C4-2B (cell line): ENCODE results near the gene KLHL10.

ENCODE experiments used
- H3K27ac ChIP-seq: fragments of 450-650 bp; 2 replicates; pipeline ENCODE4 v1.5.1; 2017
- CTCF ChIP-seq: fragments of 450-650 bp; conservative IDR thresholded peaks from 2 replicates; pipeline ENCODE4 v1.5.1; 2017; ENCODE audit warnings: mild to moderate bottlenecking
- ZFX ChIP-seq: fragments of 450-650 bp; IDR thresholded peaks from 2 replicates; pipeline ENCODE4 v1.6.1; 2017

Gene KLHL10

GRCh38 chr17:41811549-41812380 is 25.9 kb upstream of the KLHL10 start, which contains the start of gene P3H4:
TSS of gene P3H4 (minus strand) at chr17:41811949. CDS start at chr17:41811915, 34 bp downstream.
- peak within 1 kb of the TSS; percentile 93 for H3K27ac ChIP-seq
- TF ChIP-seq CTCF (peak; percentile 93), ZFX (peak; percentile 97)

GRCh38 chr17:41812381-41813151 is 25.1 kb upstream of the KLHL10 start, which contains the start of gene FKBP10:
TSS of gene FKBP10 (plus strand) at chr17:41813004. CDS start at chr17:41813035, 31 bp downstream.
- TF ChIP-seq CTCF: no peak
- peak; percentile 42; the same call in 1 of the 2 replicates for TF ChIP-seq ZFX
- H3K27ac ChIP-seq: peak within 1 kb of the TSS; percentile 93

- peak overlapping the region; percentile 93 for H3K27ac ChIP-seq
- TF ChIP-seq CTCF: no peak
These were observed 24.4 kb upstream of the KLHL10 start for GRCh38 chr17:41813152-41813680.

- H3K27ac ChIP-seq: peak overlapping the region; percentile 93
These were observed 23.9 kb upstream of the KLHL10 start for GRCh38 chr17:41813699-41814124.

GRCh38 chr17:41814195-41814594 is 23.4 kb upstream of the KLHL10 start:
- H3K27ac ChIP-seq: peak overlapping the region; percentile 93
- no peak for TF ChIP-seq CTCF
- no peak for TF ChIP-seq ZFX

More at GRCh38 chr17:41813699-41814124, 23.9 kb upstream of the KLHL10 start:
- no peak for TF ChIP-seq CTCF
- no peak for TF ChIP-seq ZFX

GRCh38 chr17:41816637-41817320 is 20.8 kb upstream of the KLHL10 start:
- H3K27ac ChIP-seq: no peak overlapping the region
- TF ChIP-seq CTCF (no peak), ZFX (no peak)
